ENCODE results near the gene IL16.
"Not testable (repeated sequence)": the region's sequence is repeated elsewhere in the genome, so short reads cannot be mapped to it uniquely, and the experiment has no call there.

The IL16 gene

DNA sequence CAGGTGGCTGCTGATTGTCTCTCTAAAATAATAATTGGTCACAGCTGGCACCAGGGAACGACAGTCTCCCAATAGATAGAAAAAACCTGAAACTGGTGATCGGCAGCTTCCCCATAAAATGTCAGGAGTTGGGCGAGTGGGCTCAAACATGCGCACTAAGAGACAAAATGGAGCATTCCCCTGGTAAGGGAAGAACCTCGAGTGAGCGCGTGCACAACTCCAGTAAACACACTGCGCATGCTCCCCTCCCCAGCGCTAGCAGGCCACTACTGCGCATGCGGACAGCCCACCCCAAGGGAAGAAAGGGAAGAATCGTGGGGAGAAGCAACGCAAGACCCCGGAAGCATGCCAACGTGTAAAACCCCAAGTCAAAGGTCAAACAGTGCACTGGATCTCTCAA lies 134.9 kb downstream of the IL16 start:
- DNase-seq (ENCODE audit: low read depth in 1 of 2, low spot score in 1 of 2), result no peak

DNA sequence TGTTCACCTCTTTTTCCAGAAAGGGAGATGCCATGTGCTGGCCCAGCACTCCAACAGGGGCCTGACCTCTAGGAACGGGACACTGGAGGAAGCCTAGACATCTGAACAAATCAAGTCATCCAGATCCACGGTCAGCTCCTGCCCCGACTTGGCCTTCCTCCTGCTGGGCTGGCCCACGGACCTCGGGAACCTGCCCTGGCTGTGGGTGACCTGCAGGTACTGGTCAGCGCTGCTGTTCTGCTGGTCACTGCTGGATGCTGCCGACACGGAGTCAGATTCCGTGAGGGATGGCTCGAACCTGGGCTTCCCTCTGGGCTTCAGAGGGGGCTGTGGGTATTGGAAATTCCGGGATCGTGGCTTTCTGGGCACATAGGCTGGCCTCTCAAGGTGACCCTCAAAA lies 135.6 kb downstream of the IL16 start:
- DNase-seq (ENCODE audit: low read depth in 1 of 2, low spot score in 1 of 2), result no peak

DNA sequence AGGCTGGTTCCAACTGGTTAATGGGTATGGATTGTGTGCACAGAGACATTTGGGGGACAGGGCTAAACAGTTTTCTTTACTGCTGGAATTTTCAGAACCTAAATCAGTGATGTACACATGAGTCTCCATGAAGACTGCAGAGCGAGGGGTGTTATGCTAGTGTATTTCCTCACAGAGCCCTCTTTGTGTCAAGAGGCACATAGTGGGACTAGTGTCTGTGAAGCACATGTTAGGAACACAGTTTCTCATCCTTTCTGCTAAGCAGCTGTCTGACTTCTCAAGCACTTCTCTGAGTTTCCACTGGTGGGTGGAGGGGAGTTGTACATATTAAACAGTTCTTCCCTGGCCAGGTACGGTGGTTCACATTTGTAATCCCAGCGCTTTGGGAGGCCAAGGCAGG lies 136.7 kb downstream of the IL16 start:
- no peak for DNase-seq (ENCODE audit: low read depth in 1 of 2, low spot score in 1 of 2)

DNA sequence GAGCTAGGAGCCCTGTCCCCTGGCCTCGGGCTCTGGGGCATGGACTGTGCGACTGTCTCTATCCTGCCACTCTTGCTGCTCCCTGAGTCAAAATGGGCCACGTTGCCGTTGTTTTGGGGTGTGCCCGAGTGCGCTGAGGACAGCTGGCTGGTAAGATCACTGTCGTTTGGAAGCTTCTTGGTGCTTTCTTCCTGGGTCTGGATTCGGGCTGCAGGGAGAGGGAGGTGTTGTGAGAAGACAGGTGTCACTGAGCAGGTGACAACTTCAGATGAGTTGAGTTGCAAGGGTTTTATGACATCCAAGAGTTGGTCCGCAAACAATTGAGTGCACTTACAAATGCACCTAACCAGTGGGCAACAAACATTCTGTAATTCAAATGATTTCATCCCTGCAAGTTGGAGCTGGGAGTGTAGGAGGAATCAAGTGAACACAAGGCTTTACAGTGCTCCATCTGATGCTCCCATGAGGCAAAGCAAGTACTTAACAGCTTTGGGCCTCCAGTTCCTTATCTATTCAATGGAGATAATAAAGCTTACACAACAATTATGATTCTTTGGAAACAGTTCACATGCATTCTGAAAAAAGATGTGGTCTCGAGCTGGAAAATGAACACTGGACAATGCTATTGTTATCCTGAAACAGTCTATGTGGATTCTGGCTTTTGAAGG lies 138.2 kb downstream of the IL16 start:
- DNase-seq (ENCODE audit: low read depth in 1 of 2, low spot score in 1 of 2), result no peak

DNA sequence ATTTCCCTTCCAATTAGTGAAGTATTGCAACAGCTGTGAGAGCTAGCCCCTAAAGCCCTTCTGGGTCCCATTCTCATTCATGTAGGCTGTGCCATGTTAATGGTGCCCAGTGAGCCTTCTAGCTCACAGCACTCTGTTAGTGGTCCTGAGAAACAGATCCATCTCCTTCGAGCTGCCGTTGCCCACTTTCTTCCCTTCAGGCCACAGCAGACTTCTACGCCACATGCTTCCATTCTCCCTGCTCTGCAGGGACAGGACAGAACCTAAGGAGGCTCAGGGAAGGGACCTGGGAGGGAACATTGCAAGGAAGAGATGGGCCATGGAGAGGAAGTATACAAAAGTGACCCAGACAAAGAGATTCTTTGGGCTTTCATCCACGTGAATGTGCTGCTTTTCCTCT lies 139.0 kb downstream of the IL16 start:
- DNase-seq (ENCODE audit: low read depth in 1 of 2, low spot score in 1 of 2), result no peak

DNA sequence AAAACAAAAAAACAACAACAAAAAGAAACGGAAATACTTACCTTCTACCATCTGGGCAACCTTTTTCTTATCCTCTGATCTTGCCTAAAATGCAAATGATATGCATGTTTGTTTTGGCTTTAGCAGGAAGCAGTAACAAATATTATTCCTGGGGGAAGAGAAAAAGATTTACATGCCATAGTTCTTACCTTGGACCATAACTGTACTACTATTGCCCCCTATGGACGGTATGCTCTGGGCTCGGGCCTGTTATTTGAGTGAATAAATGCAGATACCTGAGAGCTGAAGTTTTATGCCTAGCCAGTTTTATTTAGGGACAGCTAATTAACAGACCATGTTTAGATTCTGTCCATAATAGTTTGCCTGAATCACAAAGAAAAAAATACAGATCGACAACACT lies 139.9 kb downstream of the IL16 start:
- DNase-seq (ENCODE audit: low read depth in 1 of 2, low spot score in 1 of 2), result no peak

DNA sequence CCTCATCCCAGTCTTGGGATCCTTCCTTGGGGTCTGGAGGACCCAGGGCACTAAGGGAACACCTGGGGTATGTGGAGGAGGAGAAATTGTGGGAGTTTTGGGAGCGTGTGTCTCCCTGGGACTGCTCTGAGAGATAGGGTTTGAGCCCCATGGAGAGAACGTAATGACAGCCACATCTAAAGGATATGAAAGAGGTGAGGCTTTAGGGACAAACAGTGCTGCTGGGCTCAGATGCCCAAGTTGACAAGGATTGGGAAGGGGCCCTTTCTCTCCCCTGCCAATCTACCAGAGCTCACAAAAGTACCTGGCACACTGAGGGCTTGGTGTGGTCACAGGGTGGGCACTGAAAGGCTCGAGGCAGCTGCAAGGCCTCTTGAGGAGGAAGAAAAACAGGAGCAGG lies 140.6 kb downstream of the IL16 start:
- DNase-seq (ENCODE audit: low read depth in 1 of 2, low spot score in 1 of 2), result no peak

DNA sequence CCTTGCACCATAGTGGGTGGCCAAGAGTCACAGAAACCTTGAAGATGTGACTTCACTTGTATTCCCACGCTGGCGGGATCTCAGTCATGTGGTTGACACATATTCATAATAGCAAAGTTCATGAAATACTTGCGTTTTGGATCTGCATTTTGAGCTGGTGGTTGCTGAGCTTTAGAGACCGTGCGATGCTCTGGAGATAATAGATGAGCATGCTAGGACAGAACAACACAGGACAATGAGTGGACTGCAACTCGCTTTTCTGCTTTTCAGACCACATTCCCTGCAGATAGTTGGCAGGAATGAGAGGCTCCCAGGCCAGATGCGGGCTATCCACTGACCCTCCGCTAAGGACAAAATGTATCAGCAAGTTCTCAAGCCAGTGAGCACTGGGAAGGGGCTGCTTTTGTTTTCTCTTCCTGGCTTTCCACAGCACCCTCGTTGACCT lies 141.1 kb downstream of the IL16 start:
- DNase-seq (ENCODE audit: low read depth in 1 of 2, low spot score in 1 of 2), result no peak

DNA sequence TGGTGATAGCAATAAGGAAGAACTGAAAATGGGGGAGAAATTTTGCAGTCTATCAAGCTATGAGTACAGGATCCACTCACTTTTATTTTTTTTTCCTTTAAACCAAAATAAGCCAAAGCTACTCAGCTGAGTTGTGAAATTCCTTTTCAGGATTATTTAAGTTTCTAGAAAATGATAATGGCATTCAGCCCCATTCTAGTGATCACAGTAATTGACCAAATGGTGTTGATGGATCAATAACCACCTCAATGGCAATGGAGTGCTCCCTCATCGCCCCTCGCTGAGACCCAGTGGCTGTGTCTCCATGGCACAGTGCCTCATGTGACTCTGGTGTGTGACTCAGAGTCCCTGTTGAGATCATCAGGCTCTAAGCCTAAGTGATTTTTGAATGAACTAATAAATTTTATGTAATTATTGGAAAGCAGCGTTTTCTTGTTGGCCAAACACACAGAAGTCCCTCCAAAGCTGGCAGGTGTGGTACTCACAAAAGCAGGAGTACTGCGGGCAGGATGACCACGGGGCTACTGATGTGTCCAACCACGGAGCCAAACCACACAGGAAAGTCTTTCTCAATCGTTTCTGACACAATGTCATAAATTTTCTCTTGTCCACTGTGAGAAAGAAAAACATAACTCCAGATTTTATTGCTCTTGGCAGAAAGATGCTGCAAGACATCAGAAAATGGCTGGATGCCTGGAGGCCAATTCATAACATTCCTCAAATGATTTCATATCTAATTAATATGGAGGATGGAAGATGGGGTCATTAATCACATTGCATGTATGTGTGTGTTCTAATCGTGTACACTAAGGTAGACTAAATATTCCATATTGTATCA lies 141.7 kb downstream of the IL16 start:
- DNase-seq (ENCODE audit: low read depth in 1 of 2, low spot score in 1 of 2), result no peak

DNA sequence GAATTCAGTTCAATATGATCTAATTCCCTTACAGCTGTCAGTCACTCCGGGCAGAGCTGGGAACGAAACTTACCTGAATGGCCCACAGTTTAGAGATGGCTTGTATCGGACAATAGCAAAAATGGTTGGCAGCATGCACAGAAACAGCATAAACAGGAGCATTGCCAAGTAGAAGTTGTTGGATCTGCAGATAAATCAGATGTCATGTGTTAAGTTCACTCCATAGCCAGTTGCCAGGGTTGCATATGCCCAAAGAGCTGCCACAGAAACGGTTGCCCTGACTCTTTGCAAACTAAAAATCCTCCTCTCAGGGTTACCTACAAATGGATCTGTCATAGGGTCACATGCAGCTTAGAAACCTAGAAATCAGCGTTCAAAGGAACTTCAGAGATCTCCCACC lies 142.6 kb downstream of the IL16 start:
- no peak for DNase-seq (ENCODE audit: low read depth in 1 of 2, low spot score in 1 of 2)

DNA sequence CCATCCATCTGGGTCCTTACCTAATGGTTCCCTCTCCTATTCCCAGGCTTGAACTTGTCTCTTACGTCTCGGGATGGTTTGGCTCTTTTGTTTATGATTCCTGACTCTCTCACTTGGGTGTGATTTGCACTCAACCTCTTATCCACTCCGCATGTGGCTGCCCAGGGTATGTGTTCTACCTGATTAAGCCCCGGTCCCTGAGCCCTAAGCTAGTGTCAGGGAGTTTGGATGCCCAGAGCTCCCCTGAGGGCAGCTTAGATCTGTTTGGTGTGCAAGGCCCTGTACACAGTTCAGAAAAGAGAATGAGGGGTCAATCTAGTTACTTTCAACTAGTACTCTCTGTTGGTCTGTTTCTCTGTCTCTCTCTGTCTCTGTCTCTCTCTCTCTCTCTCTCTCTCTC lies 143.2 kb downstream of the IL16 start:
- DNase-seq (ENCODE audit: low read depth in 1 of 2, low spot score in 1 of 2), result no peak

DNA sequence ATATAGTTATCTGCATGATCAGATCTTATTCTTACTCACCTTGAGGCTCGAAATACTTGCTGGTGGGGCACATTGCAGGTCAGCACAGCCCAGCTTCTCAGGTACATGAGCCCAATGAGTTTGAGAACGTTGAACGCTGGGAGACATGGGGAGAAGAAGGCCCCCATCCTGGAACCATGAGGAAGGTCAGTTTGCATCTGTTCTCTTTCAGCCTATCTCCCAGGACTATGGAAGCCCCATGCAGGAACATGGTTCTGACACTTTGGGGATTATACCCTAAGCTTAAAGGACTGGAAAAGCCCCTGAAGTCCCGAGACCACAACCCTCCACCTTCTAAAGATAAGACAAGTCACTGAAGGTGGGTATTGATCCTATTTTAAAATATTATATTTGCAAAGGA lies 144.7 kb downstream of the IL16 start:
- no peak for DNase-seq (ENCODE audit: low read depth in 1 of 2, low spot score in 1 of 2)

DNA sequence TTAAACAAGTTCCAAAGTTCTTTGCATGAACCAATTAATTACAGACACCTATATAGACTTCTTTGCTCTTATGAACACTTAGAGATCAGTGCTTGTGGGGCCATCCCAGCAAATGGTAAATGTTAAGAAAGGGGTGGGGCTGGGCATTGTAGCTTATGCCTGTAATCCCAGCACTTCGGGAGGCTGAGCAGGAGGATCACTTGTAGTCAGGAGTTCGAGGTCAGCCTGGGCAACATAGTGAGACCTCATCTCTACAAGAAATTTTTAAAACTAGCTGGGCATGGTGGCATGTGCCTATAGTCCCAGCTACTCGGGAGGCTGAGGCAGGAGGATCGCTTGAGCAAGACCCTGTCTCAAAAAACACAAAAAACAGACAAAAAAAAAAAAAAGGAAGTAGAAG lies 146.7 kb downstream of the IL16 start:
- DNase-seq (ENCODE audit: low read depth in 1 of 2, low spot score in 1 of 2), result no peak

DNA sequence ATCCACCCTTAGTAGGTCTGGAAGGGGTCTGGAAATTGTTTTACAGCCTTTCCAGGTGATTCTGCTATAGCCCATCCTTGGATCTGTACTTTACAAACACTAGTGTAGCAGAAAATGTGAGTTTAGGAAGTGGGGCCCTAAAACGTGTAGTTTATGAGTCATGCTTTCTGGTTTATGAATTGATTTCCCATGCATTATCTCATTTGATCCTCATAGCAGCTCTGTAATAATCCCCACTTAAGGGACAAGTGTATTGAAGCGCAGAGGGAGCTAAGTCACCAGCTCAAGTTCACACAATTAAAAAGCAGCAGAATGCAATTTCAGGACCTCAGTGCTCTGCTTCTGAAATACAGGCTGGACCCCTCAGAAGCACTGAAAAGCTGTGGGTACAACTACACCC lies 149.9 kb downstream of the IL16 start:
- no peak for DNase-seq (ENCODE audit: low read depth in 1 of 2, low spot score in 1 of 2)

DNA sequence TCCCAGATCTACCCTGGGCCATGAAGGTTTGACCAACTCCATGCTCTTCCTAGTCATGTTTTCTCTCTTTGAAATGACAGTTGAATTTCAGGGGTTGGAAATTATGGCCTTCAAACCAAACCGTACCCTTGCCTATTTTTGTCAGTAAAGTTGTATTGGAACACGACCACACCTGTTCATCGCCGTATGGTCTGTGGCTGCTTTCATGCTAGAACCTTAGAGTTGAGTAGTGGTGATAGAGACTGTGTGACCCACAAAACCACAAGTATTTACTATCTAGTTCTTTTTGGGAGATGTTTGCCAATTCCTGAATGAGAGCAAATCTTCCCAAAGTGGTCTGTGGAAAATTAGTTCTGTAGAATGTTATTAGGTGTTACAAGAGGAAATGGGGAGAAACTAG lies 151.2 kb downstream of the IL16 start:
- DNase-seq (ENCODE audit: low read depth in 1 of 2, low spot score in 1 of 2), result no peak

DNA sequence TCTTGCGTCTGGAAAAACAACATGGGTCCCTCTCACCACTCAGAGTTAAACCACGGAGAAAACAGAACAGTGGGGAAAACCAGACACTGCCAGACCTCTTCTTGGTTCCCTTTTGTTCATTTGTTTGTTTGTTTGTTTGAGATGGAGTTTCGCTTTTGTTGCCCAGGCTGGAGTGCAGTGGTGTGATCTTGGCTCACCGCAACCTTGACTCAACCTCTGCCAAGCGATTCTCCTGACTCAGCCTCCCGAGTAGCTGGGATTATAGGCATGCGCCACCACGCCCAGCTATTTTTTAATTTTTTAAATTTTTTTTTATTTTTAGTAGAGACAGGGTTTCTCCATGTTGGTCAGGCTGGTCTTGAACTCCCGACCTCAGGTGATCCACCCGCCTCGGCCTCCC lies 152.0 kb downstream of the IL16 start:
- not testable (repeated sequence) for DNase-seq (ENCODE audit: low read depth in 1 of 2, low spot score in 1 of 2)

DNA sequence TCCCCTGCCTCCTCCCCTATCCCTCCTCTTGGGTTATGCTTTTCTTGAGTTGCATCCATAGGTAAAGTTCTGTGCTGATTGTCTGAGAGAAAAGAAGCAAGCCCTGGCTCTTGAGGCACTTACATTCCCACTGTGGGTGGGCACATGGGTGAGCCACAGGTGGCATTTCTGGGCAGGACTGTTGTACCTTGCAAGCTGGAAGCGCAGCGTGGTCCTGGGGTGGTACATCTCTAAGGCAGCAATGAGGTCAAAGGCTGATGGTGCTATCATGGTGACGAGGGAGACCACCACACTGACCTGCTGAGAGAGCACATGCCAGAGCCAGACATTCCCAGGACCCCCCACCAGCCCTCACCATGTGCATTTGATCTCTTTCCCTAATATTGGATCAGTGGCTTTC lies 152.6 kb downstream of the IL16 start:
- DNase-seq (ENCODE audit: low read depth in 1 of 2, low spot score in 1 of 2), result no peak

DNA sequence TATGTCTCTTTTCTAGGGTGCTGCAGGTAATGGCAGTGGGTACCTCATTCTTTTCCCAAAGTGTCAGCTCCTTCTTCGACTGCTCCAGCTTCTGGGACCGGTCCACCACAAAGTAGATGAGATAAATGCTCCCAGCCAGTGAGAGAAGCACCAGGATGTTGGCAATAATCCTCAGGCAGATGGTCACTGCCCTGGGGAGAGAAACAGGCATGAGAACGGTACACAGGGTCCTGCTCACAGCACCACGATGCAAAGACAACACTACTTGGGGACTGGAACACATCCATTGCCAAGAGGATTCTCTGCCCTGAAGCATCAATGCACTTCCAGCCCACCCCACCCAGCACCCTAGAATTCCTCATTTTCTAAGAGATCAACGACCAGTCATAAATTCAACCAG lies 155.0 kb downstream of the IL16 start:
- DNase-seq (ENCODE audit: low read depth in 1 of 2, low spot score in 1 of 2), result no peak

DNA sequence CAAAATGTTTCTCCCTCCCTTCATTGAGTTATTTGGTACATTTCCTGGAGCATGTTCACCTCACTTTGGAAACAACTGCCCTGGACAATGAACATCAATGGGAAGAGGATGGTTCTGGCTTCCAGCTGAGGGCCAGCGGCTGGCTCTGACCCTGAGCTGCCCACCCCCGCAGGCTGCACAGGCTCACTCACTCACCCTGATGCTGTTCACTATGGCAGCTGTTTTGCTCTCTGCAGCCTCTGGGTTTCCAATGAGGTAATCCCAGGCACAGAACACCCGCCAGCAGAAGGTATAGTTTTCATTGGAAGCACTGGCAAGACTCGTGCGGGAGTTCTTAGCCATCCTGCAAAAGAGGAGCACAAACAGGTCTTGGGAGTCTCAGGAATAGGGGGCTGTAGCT lies 159.6 kb downstream of the IL16 start:
- no peak for DNase-seq (ENCODE audit: low read depth in 1 of 2, low spot score in 1 of 2)

DNA sequence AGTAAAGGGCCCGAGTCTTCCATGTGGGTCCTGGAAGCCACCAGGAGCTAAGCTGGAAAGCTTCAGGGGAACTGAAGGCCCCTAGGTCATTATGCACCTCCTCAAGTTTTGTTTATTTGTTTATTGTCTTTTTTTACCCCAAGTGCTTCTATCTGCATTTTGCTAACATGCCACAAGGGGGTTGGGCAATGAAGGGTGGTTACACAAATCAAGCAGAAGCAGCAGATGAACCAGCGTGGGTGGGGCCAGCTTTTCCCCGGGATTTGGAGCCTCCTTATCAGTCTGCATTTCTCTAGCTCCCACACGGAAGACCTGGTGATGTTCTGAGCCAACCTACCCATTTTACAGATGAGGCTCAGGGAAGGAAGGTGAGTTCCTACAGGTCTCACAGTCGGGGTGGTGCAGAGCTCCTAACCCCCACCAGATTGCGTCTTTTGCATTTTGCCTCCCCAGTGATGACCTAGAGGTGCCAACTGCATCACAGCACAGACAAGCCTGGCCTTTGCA lies 160.6 kb downstream of the IL16 start:
- no peak for DNase-seq (ENCODE audit: low read depth in 1 of 2, low spot score in 1 of 2)

DNA sequence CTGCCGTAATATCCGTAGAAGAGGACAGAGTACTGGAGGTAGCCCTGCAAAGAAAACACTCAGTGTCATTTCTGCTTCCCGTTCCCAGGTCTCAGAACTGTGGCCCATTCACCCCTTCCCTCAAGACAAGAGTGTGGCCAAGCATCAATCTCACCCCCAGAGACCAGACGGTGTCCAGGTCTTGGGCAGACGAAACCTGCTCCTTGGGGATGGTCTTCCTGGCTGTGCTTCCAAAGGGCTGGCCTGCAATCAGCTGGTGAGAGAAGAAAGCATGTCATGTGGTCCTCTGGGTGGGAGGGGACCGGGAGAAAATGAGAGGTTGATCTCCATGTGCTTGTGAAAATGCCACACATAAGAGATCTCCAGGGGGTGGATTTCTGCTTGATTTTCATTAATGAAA lies 161.6 kb downstream of the IL16 start:
- no peak for DNase-seq (ENCODE audit: low read depth in 1 of 2, low spot score in 1 of 2)

DNA sequence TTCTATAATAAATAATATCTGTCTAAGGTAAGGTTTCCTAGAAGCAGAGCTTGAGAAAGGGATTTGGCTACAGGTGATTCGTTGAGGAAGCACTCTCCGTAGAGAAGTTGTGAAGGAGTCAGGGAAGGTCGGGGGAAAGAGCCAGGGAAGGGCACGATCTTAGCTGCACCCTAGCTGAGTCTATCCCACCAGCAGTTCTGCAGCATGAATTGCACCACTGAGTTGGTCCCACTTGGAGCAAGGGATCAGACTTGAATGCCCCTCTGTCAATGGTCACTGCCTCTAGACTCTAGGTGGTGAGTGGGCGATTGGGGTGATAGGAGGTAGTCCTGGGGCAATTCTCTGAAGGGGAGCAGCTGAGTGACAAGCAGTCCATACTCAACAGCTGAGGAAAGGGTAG lies 163.8 kb downstream of the IL16 start:
- DNase-seq (ENCODE audit: low read depth in 1 of 2, low spot score in 1 of 2), result no peak

DNA sequence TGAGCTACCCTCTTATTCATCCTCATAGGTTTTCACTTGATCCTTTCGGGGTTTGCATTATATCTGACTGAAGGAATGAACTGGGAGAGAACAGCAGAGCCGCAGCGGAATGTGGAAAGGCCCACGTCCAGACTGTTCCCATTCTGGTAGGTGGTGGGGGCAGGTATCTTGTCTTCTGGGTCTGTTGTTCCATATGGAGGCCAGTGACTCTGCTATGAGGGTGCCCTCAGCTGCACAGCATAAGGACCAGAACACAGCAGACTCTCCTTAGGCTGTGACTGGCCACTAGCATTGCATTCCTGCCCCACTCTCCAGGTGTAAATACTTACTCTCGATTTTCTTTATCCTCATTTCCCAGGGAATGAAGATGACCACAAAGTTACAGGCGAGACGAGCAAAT lies 165.2 kb downstream of the IL16 start:
- no peak for DNase-seq (ENCODE audit: low read depth in 1 of 2, low spot score in 1 of 2)
